HepG2 (cell line): ENCODE measurements around the gene RUVBL2. TPM values are rescaled to one million over a fixed set of nuclear protein-coding genes. Genes with fewer than 3 reads are reported as not detected.

Experiments
- ATF2 ChIP-seq: sonication (generic); formaldehyde crosslinking; IDR thresholded peaks from 2 replicates; pipeline ENCODE4 v1.4.0; 2020; ENCODE audit warnings: missing genetic modification reagents
- CREBL2 ChIP-seq: sonication (generic); formaldehyde crosslinking; IDR thresholded peaks from 2 replicates; pipeline ENCODE4 v1.8.1; 2023; ENCODE audit warnings: missing genetic modification reagents, mild to moderate bottlenecking, borderline replicate concordance
- EEA1 ChIP-seq: sonication (generic); formaldehyde crosslinking; IDR thresholded peaks from 2 replicates; pipeline ENCODE4 v1.5.1; 2020; ENCODE audit warnings: mild to moderate bottlenecking, missing genetic modification reagents, borderline replicate concordance
- FOXJ3 ChIP-seq: sonication (generic); formaldehyde crosslinking; IDR thresholded peaks from 2 replicates; pipeline ENCODE4 v1.4.0; 2020; ENCODE audit warnings: missing genetic modification reagents, mild to moderate bottlenecking, borderline replicate concordance
- HNRNPL ChIP-seq: fragments of 200-400 bp; formaldehyde crosslinking; IDR thresholded peaks from 2 replicates; pipeline ENCODE4 v1.6.1; 2017; ENCODE audit warnings: mild to moderate bottlenecking, low read depth, low read length
- MLX ChIP-seq: IDR thresholded peaks from 2 replicates; pipeline ENCODE4 v1.6.1; 2016
- PBX2 ChIP-seq: IDR thresholded peaks from 2 replicates; pipeline ENCODE4 v1.6.1; 2016; ENCODE audit warnings: control low read depth
- RXRA ChIP-seq: sonication (generic); formaldehyde crosslinking; IDR thresholded peaks from 2 replicates; pipeline ENCODE4 v1.5.1; 2020; ENCODE audit warnings: missing genetic modification reagents
- ZBTB44 ChIP-seq: sonication (generic); formaldehyde crosslinking; IDR thresholded peaks from 2 replicates; pipeline ENCODE4 v1.4.0; 2020; ENCODE audit warnings: missing genetic modification reagents
- ZNF12 ChIP-seq: sonication (generic); formaldehyde crosslinking; IDR thresholded peaks from 2 replicates; pipeline ENCODE4 v1.5.0; 2020; ENCODE audit warnings: missing genetic modification reagents
- ZNF142 ChIP-seq: sonication (generic); formaldehyde crosslinking; IDR thresholded peaks from 2 replicates; pipeline ENCODE4 v1.4.0; 2020; ENCODE audit warnings: missing genetic modification reagents
- ZNF17 ChIP-seq: sonication (generic); formaldehyde crosslinking; IDR thresholded peaks from 2 replicates; pipeline ENCODE4 v1.5.0; 2020; ENCODE audit warnings: mild to moderate bottlenecking, missing genetic modification reagents
- ZNF512 ChIP-seq: sonication (generic); formaldehyde crosslinking; IDR thresholded peaks from 2 replicates; pipeline ENCODE4 v1.4.0; 2020; ENCODE audit warnings: mild to moderate bottlenecking, missing genetic modification reagents
- ZNF737 ChIP-seq: sonication (generic); formaldehyde crosslinking; IDR thresholded peaks from 2 replicates; pipeline ENCODE4 v1.5.0; 2020; ENCODE audit warnings: missing genetic modification reagents, mild to moderate bottlenecking, borderline replicate concordance
- polyA plus RNA-seq, 8 experiments: library from polyadenylated mRNA; depleted of rRNA in 3 of 8; stranded (reverse) in 7 of 8; unstranded in 1 of 8; fragments of >200 nt; fragmentation: Illumina TruSeq in 4 of 8; extraction: Trizol in 4 of 8; gene quantifications; 2 replicates each; pipeline versions ENCODE4 v1.2.1 to v1.2.3, GENCODE V29; 2011 to 2016; ENCODE audit warnings: low read depth in 4 of 8, missing spikeins in 1 of 8, mixed read lengths in 1 of 8; ENCODE audit not compliant: insufficient read depth in 1 of 8
- total RNA-seq, 5 experiments: library from RNA; depleted of rRNA; stranded (reverse); fragments of >200 nt; fragmentation: Illumina TruSeq; extraction: Trizol; gene quantifications; 2 replicates each; pipeline ENCODE4 v1.2.3, GENCODE V29; 2016; ENCODE audit warnings: low read depth in 1 of 5

RUVBL2 gene
- total and polyA plus RNA-seq, 2 of the 13 experiments (the other 11 are each of a cell fraction or from before 2014, with no cell fraction given) = 120 to 122 TPM

- TF ChIP-seq ZNF142 (peak; percentile 58; the same call in 1 of the 2 replicates), ATF2 (CRISPR knock-in tag) (peak; percentile 76), RXRA (CRISPR knock-in tag) (no peak; the same call in 1 of the 2 replicates), PBX2 (CRISPR knock-in tag) (no peak), EEA1 (CRISPR knock-in tag) (no peak), FOXJ3 (CRISPR knock-in tag) (peak; percentile 67; the same call in 1 of the 2 replicates), MLX (CRISPR knock-in tag) (peak; percentile 19; the same call in 1 of the 2 replicates), ZNF12 (peak; percentile 67; the same call in 1 of the 2 replicates), CREBL2 (CRISPR knock-in tag) (0 out of 2 replicates have a peak, but pooled peaks have one; percentile 27), ZNF512 (CRISPR knock-in tag) (no peak), ZNF737 (peak; percentile 93; the same call in 1 of the 2 replicates), HNRNPL (peak; percentile 86; the same call in 1 of the 2 replicates), ZBTB44 (CRISPR knock-in tag) (peak; percentile 78; the same call in 1 of the 2 replicates), ZNF17 (CRISPR knock-in tag) (no peak)
Observed at GRCh38 chr19:48965040-48965805, 28.5 kb upstream of the RUVBL2 start, which contains the start of gene FTL (continued).
